Loucy (cell line): Measurements from ENCODE around the gene HS1BP3.
A peak's percentile ranks its signal among the peaks of the same experiment; 100 is the strongest.

Source experiments
- H2AFZ ChIP-seq: fragments of 200-600 bp; sonication (generic); 2 replicates; pipeline ENCODE4 v1.6.0; 2016; ENCODE audit warnings: antibody characterized with exemption, mild to moderate bottlenecking, low read length, moderate library complexity
- H3F3A ChIP-seq: fragments of 200-600 bp; 2 replicates; pipeline ENCODE4 v1.6.0; 2016; ENCODE audit warnings: antibody characterized with exemption, low read depth, mild to moderate bottlenecking
- H3K27me3 ChIP-seq: fragments of 200-600 bp; sonication (generic); 2 replicates; pipeline ENCODE4 v1.6.1; 2014; ENCODE audit warnings: low read length, mild to moderate bottlenecking; ENCODE audit not compliant: insufficient read depth, poor library complexity, severe bottlenecking
- H3K36me3 ChIP-seq: fragments of 200-600 bp; sonication (generic); 2 replicates; pipeline ENCODE4 v1.6.1; 2016; ENCODE audit warnings: low read length; ENCODE audit not compliant: insufficient read depth
- H3K4me1 ChIP-seq: fragments of 200-600 bp; sonication (generic); 2 replicates; pipeline ENCODE4 v1.5.1; 2014; ENCODE audit warnings: low read length, mild to moderate bottlenecking; ENCODE audit not compliant: insufficient read depth, poor library complexity, severe bottlenecking
- H3K4me2 ChIP-seq: fragments of 200-600 bp; sonication (generic); 2 replicates; pipeline ENCODE4 v1.6.0; 2014; ENCODE audit warnings: antibody characterized with exemption, low read length, low read depth, mild to moderate bottlenecking; ENCODE audit not compliant: poor library complexity, severe bottlenecking
- H3K4me3 ChIP-seq: fragments of 200-600 bp; sonication (generic); 2 replicates; pipeline ENCODE4 v1.5.1; 2014; ENCODE audit warnings: low read length, mild to moderate bottlenecking, mixed read lengths; ENCODE audit not compliant: poor library complexity, severe bottlenecking
- H3K79me2 ChIP-seq: fragments of 200-600 bp; sonication (generic); 2 replicates; pipeline ENCODE4 v1.6.1; 2014; ENCODE audit warnings: low read length; ENCODE audit not compliant: insufficient read depth
- H3K9ac ChIP-seq: fragments of 200-600 bp; sonication (generic); 2 replicates; pipeline ENCODE4 v1.6.0; 2014; ENCODE audit warnings: mild to moderate bottlenecking, low read depth, low read length, moderate library complexity; ENCODE audit not compliant: poor library complexity, severe bottlenecking
- H3K9me2 ChIP-seq: fragments of 200-600 bp; sonication (generic); replicated peaks from 2 replicates; pipeline ENCODE4 v1.6.1; 2016; ENCODE audit warnings: low read depth, low read length, mixed read lengths
- H3K9me3 ChIP-seq: fragments of 200-600 bp; sonication (generic); 2 replicates; pipeline ENCODE4 v1.6.1; 2014; ENCODE audit warnings: mild to moderate bottlenecking, antibody characterized with exemption, low read length, low read depth; ENCODE audit not compliant: insufficient read depth
- H4K20me1 ChIP-seq: fragments of 200-600 bp; sonication (generic); 2 replicates; pipeline ENCODE4 v1.6.0; 2014; ENCODE audit warnings: antibody characterized with exemption, low read length, mild to moderate bottlenecking; ENCODE audit not compliant: insufficient read depth, poor library complexity, severe bottlenecking
- EZH2phosphoT487 ChIP-seq: fragments of 200-600 bp; IDR thresholded peaks from 2 replicates; pipeline ENCODE4 v1.6.1; 2018; ENCODE audit warnings: antibody characterized with exemption, mild to moderate bottlenecking, moderate library complexity, borderline replicate concordance
- TF ChIP-seq, protein P1 (sequence below): fragments of 200-600 bp; sonication (generic); conservative IDR thresholded peaks from 2 replicates; pipeline ENCODE4 v1.5.1; 2014; ENCODE audit warnings: mild to moderate bottlenecking, antibody characterized with exemption, low read length

The HS1BP3 gene

DNA sequence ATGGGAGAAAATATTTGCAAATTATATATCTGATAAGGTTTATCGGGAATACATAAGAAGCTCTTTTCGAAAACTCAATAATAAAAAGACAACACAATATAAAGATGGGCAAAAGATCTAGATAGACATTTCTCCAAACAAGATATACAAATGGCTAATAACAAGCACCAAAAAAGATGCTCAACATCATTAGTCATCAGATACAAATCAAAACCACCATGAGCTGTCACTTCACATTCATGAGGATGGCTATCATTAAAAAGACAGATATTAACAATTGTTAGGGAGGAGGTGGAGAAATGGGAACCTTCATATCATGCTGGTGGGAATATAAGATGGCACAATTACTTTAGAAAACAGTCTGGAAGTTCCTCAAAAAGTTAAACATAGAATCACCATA, 48.1 kb downstream of the HS1BP3 start:
- Histone ChIP-seq H3K4me2 (no peak overlapping the region), H3K27me3 (no peaks in the 10 kb centered on the region), H3K36me3 (no peaks in the 10 kb centered on the region), H3K9me3 (no peaks in the 10 kb centered on the region), H3K4me3 (no peak overlapping the region), H3K9ac (no peak overlapping the region), H4K20me1 (no peaks in the 10 kb centered on the region), H2AFZ (no peak overlapping the region), H3F3A (no peaks in the 10 kb centered on the region), H3K4me1 (peaks cover 26% of the 10 kb centered on the region), H3K79me2 (no peaks in the 10 kb centered on the region), H3K9me2 (no peaks in the 10 kb centered on the region)
- no peak for TF ChIP-seq EZH2phosphoT487
- TF ChIP-seq, protein P1, sequence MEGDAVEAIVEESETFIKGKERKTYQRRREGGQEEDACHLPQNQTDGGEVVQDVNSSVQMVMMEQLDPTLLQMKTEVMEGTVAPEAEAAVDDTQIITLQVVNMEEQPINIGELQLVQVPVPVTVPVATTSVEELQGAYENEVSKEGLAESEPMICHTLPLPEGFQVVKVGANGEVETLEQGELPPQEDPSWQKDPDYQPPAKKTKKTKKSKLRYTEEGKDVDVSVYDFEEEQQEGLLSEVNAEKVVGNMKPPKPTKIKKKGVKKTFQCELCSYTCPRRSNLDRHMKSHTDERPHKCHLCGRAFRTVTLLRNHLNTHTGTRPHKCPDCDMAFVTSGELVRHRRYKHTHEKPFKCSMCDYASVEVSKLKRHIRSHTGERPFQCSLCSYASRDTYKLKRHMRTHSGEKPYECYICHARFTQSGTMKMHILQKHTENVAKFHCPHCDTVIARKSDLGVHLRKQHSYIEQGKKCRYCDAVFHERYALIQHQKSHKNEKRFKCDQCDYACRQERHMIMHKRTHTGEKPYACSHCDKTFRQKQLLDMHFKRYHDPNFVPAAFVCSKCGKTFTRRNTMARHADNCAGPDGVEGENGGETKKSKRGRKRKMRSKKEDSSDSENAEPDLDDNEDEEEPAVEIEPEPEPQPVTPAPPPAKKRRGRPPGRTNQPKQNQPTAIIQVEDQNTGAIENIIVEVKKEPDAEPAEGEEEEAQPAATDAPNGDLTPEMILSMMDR: no peak

DNA sequence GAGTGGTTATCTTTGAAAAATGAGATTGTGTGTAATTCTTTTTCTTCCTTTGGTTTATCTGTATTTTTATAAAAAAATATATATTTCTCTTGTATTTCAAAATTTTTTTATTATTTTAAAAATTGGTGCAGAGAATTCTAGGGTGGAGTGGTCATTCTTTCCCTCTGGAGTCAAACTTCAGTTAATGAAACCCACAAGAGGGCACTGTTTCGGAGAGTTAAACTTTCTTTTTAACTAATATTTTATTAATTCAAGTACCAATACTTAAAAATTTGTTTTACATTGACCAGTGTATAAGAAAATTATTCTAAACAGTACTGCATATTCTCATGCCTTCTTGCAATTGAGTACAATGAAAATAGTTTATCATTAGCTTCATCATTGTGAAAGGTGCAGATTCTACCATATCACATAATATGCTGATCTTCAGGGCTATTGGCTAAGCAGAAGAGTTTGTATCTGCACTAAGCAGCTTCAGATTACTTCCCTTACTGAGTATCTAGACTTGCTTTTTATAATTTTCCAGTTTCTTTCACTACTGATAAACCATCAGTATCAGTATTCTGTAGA, 50.1 kb downstream of the HS1BP3 start:
- H2AFZ ChIP-seq: no peak overlapping the region

DNA sequence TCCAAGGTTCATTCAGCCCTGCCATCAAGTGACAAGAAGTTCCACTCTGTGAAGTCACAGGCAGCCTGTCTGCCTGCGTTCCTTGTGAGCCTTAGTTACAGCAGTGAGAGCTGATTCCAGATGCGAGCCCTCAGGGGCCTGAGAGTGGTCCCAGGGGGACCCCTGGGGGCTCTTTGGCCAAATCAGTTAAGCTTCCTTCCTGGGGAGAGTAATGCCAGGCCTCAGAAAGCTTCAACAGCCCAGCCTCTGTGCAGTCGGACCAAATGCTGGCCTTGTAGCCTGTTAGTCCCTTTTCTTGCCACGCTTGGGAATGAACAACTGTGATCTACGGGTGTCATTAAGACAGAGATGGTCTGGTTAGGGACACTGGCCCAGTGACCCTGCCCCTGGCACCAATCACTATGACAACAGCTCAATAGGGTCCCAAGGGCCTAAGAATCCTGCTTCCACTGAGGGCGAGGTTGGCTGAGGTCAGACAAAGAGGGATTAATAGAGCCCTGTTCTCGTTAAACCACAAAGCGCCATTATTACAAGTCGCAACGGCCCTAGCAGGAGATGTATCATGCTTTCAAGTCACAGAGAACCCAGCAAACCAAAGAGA, 50.9 kb downstream of the HS1BP3 start:
- Histone ChIP-seq H3K79me2 (no peaks in the 10 kb centered on the region), H4K20me1 (no peaks in the 10 kb centered on the region), H2AFZ (no peak overlapping the region; the same call in 1 of the 2 replicates), H3K4me2 (peak overlapping the region; percentile 36), H3K4me1 (peaks cover 54% of the 10 kb centered on the region), H3F3A (no peaks in the 10 kb centered on the region), H3K4me3 (peak overlapping the region; percentile 8), H3K27me3 (no peaks in the 10 kb centered on the region), H3K36me3 (no peaks in the 10 kb centered on the region), H3K9me2 (no peaks in the 10 kb centered on the region), H3K9me3 (no peaks in the 10 kb centered on the region), H3K9ac (peak overlapping the region; percentile 57)
- no peak for TF ChIP-seq EZH2phosphoT487
- TF ChIP-seq, protein P1: no peak

More for the DNA sequence above, 50.1 kb downstream of the HS1BP3 start:
- H3K9me2 ChIP-seq: no peaks in the 10 kb centered on the region
- H3K27me3 ChIP-seq: no peaks in the 10 kb centered on the region
- no peaks in the 10 kb centered on the region for H3K36me3 ChIP-seq
- no peaks in the 10 kb centered on the region for H3F3A ChIP-seq
- H3K79me2 ChIP-seq: no peaks in the 10 kb centered on the region
- no peaks in the 10 kb centered on the region for H3K9me3 ChIP-seq
- no peak overlapping the region for H3K9ac ChIP-seq
- peaks cover 45% of the 10 kb centered on the region for H3K4me1 ChIP-seq
- TF ChIP-seq EZH2phosphoT487: no peak
- TF ChIP-seq, protein P1: peak; percentile 52
- H3K4me3 ChIP-seq: peak overlapping the region; percentile 8
- H4K20me1 ChIP-seq: no peaks in the 10 kb centered on the region
- H3K4me2 ChIP-seq: peak overlapping the region; percentile 36
